CD4-positive, alpha-beta T cell (primary cell): ENCODE results near the gene BHLHE41. TPM values are rescaled to one million over a fixed set of nuclear protein-coding genes. Genes with fewer than 3 reads are reported as not detected.
A peak's percentile ranks its signal among the peaks of the same experiment; 100 is the strongest.

Experiments used
- ATAC-seq: fragments of 200-7000 bp; cut with Tn5 transposase; one replicate; pipeline ENCODE4 v1.10.0; 2022; ENCODE audit warnings: mild to moderate bottlenecking; ENCODE audit not compliant: poor library complexity
- CTCF ChIA-PET: fragments of 350-600 bp; sonication (Branson Sonifier 250); formaldehyde crosslinking; loops from one replicate; lab custom pipeline; 2021; ENCODE audit warnings: antibody characterized with exemption, inconsistent platforms; lab: Charles Lee
- POLR2A ChIA-PET: fragments of 350-600 bp; sonication (Branson Sonifier 250); formaldehyde crosslinking; loops from one replicate; lab custom pipeline; 2021; ENCODE audit warnings: antibody characterized with exemption, inconsistent platforms; lab: Charles Lee
- DNase-seq, 14 experiments: peaks; one replicate each; pipeline ENCODE4 v3.0.0-alpha.2; 2013 to 2020; ENCODE audit warnings: mixed read lengths in 2 of 14
- H3K27ac ChIP-seq, 2 donors: one replicate each; pipeline versions ENCODE4 v1.5.1 to v1.7.0; 2013; ENCODE audit warnings: low read length in 2 of 2, low read depth in 1 of 2, mild to moderate bottlenecking in 1 of 2
- H3K27me3 ChIP-seq, 2 experiments: 1 replicate in 1 of 2; 2 replicates in 1 of 2; pipeline versions ENCODE4 v1.6.1 to v1.7.0; 2013; ENCODE audit warnings: low read length in 2 of 2, control low read depth in 1 of 2, mild to moderate bottlenecking in 1 of 2, moderate library complexity in 1 of 2; ENCODE audit not compliant: insufficient read depth in 2 of 2, control insufficient read depth in 1 of 2
- H3K36me3 ChIP-seq: one replicate; pipeline ENCODE4 v1.6.1; 2013; ENCODE audit warnings: low read length, control low read depth; ENCODE audit not compliant: insufficient read depth
- H3K4me1 ChIP-seq: one replicate; pipeline ENCODE4 v1.6.1; 2013; ENCODE audit warnings: low read length, control low read depth; ENCODE audit not compliant: insufficient read depth
- H3K4me3 ChIP-seq: one replicate; pipeline ENCODE4 v1.5.1; 2013; ENCODE audit warnings: mild to moderate bottlenecking, low read length, moderate library complexity
- H3K9me3 ChIP-seq, 2 experiments: 1 replicate in 1 of 2; 2 replicates in 1 of 2; pipeline versions ENCODE4 v1.6.1 to v1.7.0; 2013; ENCODE audit warnings: low read length in 2 of 2, mild to moderate bottlenecking in 2 of 2, control low read depth in 1 of 2, moderate library complexity in 1 of 2; ENCODE audit not compliant: control insufficient read depth in 1 of 2, insufficient read depth in 1 of 2
- H3K27ac Mint-ChIP-seq: one replicate; pipeline ENCODE4 v1.8.0; 2020; ENCODE audit warnings: mixed read lengths
- H3K27me3 Mint-ChIP-seq: one replicate; pipeline ENCODE4 v1.8.0; 2021; ENCODE audit warnings: mixed read lengths
- H3K36me3 Mint-ChIP-seq: one replicate; pipeline ENCODE4 v1.8.0; 2021; ENCODE audit warnings: low read depth, mixed read lengths
- H3K4me1 Mint-ChIP-seq: one replicate; pipeline ENCODE4 v1.8.0; 2021; ENCODE audit warnings: low read depth, mixed read lengths
- H3K4me3 Mint-ChIP-seq: one replicate; pipeline ENCODE4 v1.8.0; 2020; ENCODE audit warnings: mild to moderate bottlenecking, mixed read lengths
- H3K9me3 Mint-ChIP-seq: one replicate; pipeline ENCODE4 v1.8.0; 2020; ENCODE audit warnings: mixed read lengths
- intact Hi-C, 2 experiments: fragments of 100-400 bp; cut with DNase I in 1 of 2; cut with micrococcal nuclease in 1 of 2; formaldehyde crosslinking; loops; one replicate each; pipeline versions ENCODE4 v1.15.1 to v1.9.0; 2023 to 2025; cut with DNase I, micrococcal nuclease
- total RNA-seq, 174 experiments: library from RNA in 2 of 174; stranded (reverse) in 2 of 174; gene quantifications; one replicate each; pipeline ENCODE4 v1.2.3 and lab custom pipeline; 2021 to 2026
- TF ChIP-seq, protein P1 (sequence below): fragments of 200-600 bp; IDR thresholded peaks from one replicate; pipeline ENCODE4 v1.8.0; 2022; ENCODE audit warnings: antibody characterized with exemption, mild to moderate bottlenecking

Gene BHLHE41
- total RNA-seq, 2 experiments from 2014 or later = not detected

DNA sequence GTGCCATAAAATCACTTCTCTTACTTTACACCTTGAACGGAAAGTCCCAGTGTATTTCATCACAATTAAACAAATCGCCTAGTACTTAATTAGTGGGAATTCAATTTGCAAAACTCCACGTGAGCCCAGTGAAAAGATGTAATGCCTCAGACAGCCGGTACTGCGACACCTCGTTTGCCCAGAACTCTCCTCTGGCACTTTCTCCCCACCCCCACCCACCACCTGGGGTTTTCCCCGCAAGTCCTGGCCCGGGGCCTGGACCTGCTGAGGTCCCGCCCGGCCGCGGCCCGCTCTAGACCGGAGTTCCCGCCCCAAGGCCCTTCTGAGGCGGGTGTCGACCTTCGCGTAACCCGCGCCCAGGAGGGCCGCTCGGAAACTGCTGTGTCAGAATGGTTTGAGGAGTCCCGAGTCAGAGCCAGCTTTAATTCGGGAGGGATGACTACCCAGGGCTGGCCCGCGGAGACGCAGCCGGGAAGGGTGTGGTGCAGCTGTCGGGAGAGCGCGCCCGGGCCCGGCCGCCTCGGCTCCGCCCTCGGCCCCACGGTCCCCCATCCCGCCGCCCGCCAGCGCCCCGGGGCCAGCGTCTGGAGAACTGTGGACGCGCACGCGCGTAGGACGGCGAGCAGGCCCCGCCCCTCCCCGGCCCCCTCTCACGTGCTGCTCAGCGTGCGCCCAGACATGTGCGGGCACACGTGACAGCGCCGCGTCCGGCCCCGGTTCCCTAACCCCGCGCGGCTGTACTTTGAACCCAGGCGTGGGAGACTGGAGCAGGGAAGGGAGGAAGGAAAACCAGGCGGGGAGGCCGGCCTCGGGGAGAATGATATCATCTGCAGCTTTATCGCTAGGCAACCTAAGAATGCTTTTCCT lies 10.8 kb downstream of the BHLHE41 start:
- Mint-ChIP-seq H3K4me3 (peak overlapping the region; percentile 87), H3K27ac (peak overlapping the region; percentile 45)
- intact Hi-C loops = loop anchor here in 1 of 2 experiments (5.0 to 10.0 kb wide), 4 partner anchors 721 to 1411 kb away; partner anchors contain the start of genes ITPR2 and PPFIBP1

DNA sequence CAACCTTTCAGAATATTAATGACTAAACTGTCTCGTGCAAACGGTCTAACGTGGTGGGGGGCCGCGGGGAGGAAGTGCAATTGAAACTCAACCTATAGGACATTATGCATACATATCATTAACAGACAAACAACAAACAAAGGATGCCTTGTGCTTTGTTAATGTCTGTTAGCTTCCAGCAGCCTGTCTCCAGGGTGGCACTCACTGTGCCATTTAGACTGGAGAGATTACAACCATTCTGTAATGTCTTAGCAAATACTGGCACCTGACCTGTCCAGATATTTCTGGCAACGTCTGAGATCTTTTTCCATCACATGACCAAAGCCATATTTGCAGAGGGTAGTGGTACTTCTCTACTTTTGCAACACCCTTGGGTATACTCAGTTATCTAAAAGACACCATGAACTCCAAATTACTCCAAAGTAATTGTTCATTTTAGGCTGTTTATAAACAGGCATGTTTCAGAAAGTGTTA lies 11.6 kb downstream of the BHLHE41 start:
- DNase-seq = no peak
- intact Hi-C loops = loop anchor here in 1 of 2 experiments (5.0 to 10.0 kb wide), 4 partner anchors 722 to 1412 kb away; partner anchors contain the start of genes ITPR2 and PPFIBP1
- peaks cover 2 to 17% of the 10 kb centered on the region in 2 experiments for H3K27me3 ChIP-seq
- ChIA-PET POLR2A (no interaction called here), CTCF (interaction anchor here (0.6 kb wide), 1 partner anchor 379 kb away, joined by 3 read pairs; no protein-coding TSS in a partner anchor)
- H3K4me1 ChIP-seq = peaks cover 12% of the 10 kb centered on the region
- no peaks in the 10 kb centered on the region for H3K36me3 ChIP-seq
- no peaks in the 10 kb centered on the region for H3K9me3 Mint-ChIP-seq
- no peak overlapping the region for H3K4me3 ChIP-seq
- no peak overlapping the region for H3K27ac Mint-ChIP-seq
- no peak for ATAC-seq
- no peaks in the 10 kb centered on the region for H3K36me3 Mint-ChIP-seq
- peak overlapping the region; percentile 51 for H3K4me3 Mint-ChIP-seq
- H3K9me3 ChIP-seq = peaks cover 0 to 3% of the 10 kb centered on the region in 2 experiments
- TF ChIP-seq, protein P1, sequence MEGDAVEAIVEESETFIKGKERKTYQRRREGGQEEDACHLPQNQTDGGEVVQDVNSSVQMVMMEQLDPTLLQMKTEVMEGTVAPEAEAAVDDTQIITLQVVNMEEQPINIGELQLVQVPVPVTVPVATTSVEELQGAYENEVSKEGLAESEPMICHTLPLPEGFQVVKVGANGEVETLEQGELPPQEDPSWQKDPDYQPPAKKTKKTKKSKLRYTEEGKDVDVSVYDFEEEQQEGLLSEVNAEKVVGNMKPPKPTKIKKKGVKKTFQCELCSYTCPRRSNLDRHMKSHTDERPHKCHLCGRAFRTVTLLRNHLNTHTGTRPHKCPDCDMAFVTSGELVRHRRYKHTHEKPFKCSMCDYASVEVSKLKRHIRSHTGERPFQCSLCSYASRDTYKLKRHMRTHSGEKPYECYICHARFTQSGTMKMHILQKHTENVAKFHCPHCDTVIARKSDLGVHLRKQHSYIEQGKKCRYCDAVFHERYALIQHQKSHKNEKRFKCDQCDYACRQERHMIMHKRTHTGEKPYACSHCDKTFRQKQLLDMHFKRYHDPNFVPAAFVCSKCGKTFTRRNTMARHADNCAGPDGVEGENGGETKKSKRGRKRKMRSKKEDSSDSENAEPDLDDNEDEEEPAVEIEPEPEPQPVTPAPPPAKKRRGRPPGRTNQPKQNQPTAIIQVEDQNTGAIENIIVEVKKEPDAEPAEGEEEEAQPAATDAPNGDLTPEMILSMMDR = no peak
- peaks cover 4% of the 10 kb centered on the region for H3K4me1 Mint-ChIP-seq
- peaks cover 26% of the 10 kb centered on the region for H3K27me3 Mint-ChIP-seq
- no peak overlapping the region for H3K27ac ChIP-seq

More for the DNA sequence above, 10.8 kb downstream of the BHLHE41 start:
- POLR2A ChIA-PET = interaction anchor here (1.1 to 1.5 kb wide), 2 partner anchors 9 to 10 kb away, joined by 3 to 6 read pairs; no protein-coding TSS in a partner anchor
- ATAC-seq (peak; percentile 76), DNase-seq (peak; percentile 45 to 87 (median 66))
- no peaks in the 10 kb centered on the region for H3K36me3 Mint-ChIP-seq
- Histone ChIP-seq H3K4me3 (peak overlapping the region; percentile 57), H3K36me3 (no peaks in the 10 kb centered on the region), H3K27ac (no peak overlapping the region), H3K27me3 (peaks cover 3 to 20% of the 10 kb centered on the region in 2 experiments), H3K9me3 (peaks cover 0 to 3% of the 10 kb centered on the region in 2 experiments), H3K4me1 (peaks cover 12% of the 10 kb centered on the region)
- no peaks in the 10 kb centered on the region for H3K9me3 Mint-ChIP-seq
- CTCF ChIA-PET = interaction anchor here (0.8 to 1.2 kb wide), 2 partner anchors 10 to 17 kb away, joined by 3 read pairs; no protein-coding TSS in a partner anchor
- H3K27me3 Mint-ChIP-seq = peaks cover 32% of the 10 kb centered on the region
- peaks cover 4% of the 10 kb centered on the region for H3K4me1 Mint-ChIP-seq
- TF ChIP-seq, protein P1 = no peak

GRCh38 chr12:26112703-26113147 lies 12.1 kb downstream of the BHLHE41 start:
- ChIA-PET POLR2A (no interaction called here), CTCF (no interaction called here)
- intact Hi-C loops = loop anchor here in 1 of 2 experiments (5.0 to 10.0 kb wide), 4 partner anchors 722 to 1412 kb away; partner anchors contain the start of genes ITPR2 and PPFIBP1
- H3K27me3 ChIP-seq = peaks cover 0 to 16% of the 10 kb centered on the region in 2 experiments
- peaks cover 4% of the 10 kb centered on the region for H3K4me1 Mint-ChIP-seq
- no peak overlapping the region for H3K27ac ChIP-seq
- ATAC-seq (no peak), DNase-seq (no peak)
- no peak overlapping the region for H3K27ac Mint-ChIP-seq
- no peak overlapping the region for H3K4me3 ChIP-seq
- peak overlapping the region; percentile 63 for H3K4me3 Mint-ChIP-seq
- TF ChIP-seq, protein P1 = no peak
- peaks cover 23% of the 10 kb centered on the region for H3K27me3 Mint-ChIP-seq
- H3K9me3 ChIP-seq = peaks cover 0 to 3% of the 10 kb centered on the region in 2 experiments
- no peaks in the 10 kb centered on the region for H3K9me3 Mint-ChIP-seq
- no peaks in the 10 kb centered on the region for H3K36me3 Mint-ChIP-seq
- H3K4me1 ChIP-seq = peaks cover 12% of the 10 kb centered on the region
- no peaks in the 10 kb centered on the region for H3K36me3 ChIP-seq
